Pancreas (tissue), 10 donors: ENCODE data around the gene RXYLT1. TPM values are rescaled to one million over a fixed set of nuclear protein-coding genes. Genes with fewer than 3 reads are reported as not detected.

Experiments
- ATAC-seq, 4 donors: fragments of 200-7000 bp; cut with Tn5 transposase; one replicate each; pipeline versions ENCODE4 v1.8.0 to v1.9.1; 2020; ENCODE audit warnings: mild to moderate bottlenecking in 4 of 4, moderate library complexity in 4 of 4
- DNase-seq, 6 donors: peaks; one replicate each; pipeline ENCODE4 v3.0.0-alpha.2; 2020
- FAIRE-seq: peaks from 2 replicates; lab custom pipeline; 2012; peaks lifted over from hg19 to GRCh38; lab: Jason Lieb, UNC
- H3K27ac ChIP-seq, 4 donors: fragments of 200-600 bp; sonication (generic); 1 replicate in 3 of 4; 2 replicates in 1 of 4; pipeline versions ENCODE4 v1.5.0 to v1.8.0; 2020
- H3K27me3 ChIP-seq, 4 donors: fragments of 200-600 bp; one replicate each; pipeline ENCODE4 v1.8.0; 2021
- H3K36me3 ChIP-seq, 3 donors: fragments of 200-600 bp; sonication (generic) in 1 of 3; one replicate each; pipeline versions ENCODE4 v1.5.0 to v1.8.0; 2020 to 2021
- H3K4me1 ChIP-seq, 3 donors: fragments of 200-600 bp; one replicate each; pipeline ENCODE4 v1.8.0; 2021
- H3K4me3 ChIP-seq, 4 donors: fragments of 200-600 bp; sonication (generic) in 2 of 4; one replicate each; pipeline versions ENCODE4 v1.5.0 to v1.8.0; 2020 to 2021
- H3K9me3 ChIP-seq, 4 donors: fragments of 200-600 bp; one replicate each; pipeline ENCODE4 v1.8.0; 2021
- WGBS, 2 donors: extraction: QIAGEN DNeasy Blood & Tissue Kit; methylation state at CpG; one replicate each; pipeline ENCODE4 v1.1.7; 2013; 5-methylcytosine and 5-hydroxymethylcytosine counted together
- intact Hi-C, 3 donors: fragments of 100-400 bp; cut with DNase I; formaldehyde crosslinking; loops; one replicate each; pipeline versions ENCODE4 v1.11.1 to v1.14.2; 2022
- polyA plus RNA-seq, 2 donors: library from polyadenylated mRNA; stranded (reverse); fragments of 200-250 nt; gene quantifications; one replicate each; pipeline ENCODE4 v1.2.3, GENCODE V29; 2013
- total RNA-seq, 6 donors: library from RNA; stranded (reverse); fragmentation: NEBNext Ultra II Directional in 4 of 6; extraction: Animal tissue kit (Norgen Biotek cat#: 25700) in 4 of 6; gene quantifications; one replicate each; pipeline versions ENCODE4 v1.2.1 to v1.2.4, GENCODE V29; 2021 to 2023
- TF ChIP-seq, protein P1 (sequence below), 4 donors: fragments of 200-600 bp; sonication (generic) in 3 of 4; IDR thresholded peaks; one replicate each; pipeline versions ENCODE4 v1.5.0 to v1.8.0; 2021; ENCODE audit warnings: antibody characterized with exemption in 4 of 4
- donor health status: healthy with polysubstance abuse.
- donor health status: DM: no; HTN: no; CAD: no; lungs with moderate emphysema.
- donor health status: DM: no; HTN: no; CAD: no.
- donor health status: control.
- donor health status: control.
- donor health status: Bipolar disorder and iron deficiency.
- donor health status: DM: yes; HTN: yes; CAD: no.
- donor health status: DM: no; HTN: no; CAD: no.
- donor health status: DM: no; HTN: no; CAD: no.
- donor health status: DM: yes; HTN: yes; CAD: no.

Gene RXYLT1
- total and polyA plus RNA-seq, 8 donors: 8.1 to 13.3 (median 11.9) TPM

DNA sequence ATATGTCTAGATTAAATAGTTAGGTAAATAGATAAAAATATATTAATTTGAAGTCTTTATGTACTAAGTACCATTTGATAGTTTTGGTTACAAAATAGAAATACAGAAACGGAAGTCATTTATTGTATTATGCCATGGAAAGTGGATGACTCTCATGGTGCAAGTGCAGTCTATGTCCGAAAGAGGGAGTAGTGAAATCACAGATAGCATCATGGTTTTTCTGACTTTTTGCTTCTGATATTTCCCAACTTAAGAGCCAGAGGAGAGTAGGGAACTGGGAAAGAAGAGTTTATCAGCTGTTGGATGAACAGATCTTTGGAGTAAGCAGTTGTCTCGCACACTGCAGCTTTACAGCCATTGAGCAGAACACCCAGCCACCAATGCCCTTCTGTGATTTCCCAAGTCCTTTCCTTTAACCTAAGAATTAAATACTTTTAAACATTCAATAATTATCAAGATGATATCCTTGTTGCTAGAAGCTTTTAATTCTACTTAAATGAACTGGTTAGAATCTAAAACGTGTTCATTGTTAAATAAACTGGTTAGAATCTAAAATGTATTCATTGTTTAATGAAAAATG lies 46.4 kb downstream of the RXYLT1 start:
- no peak for DNase-seq
- H3K9me3 ChIP-seq: no peaks in the 10 kb centered on the region
- peak; percentile 85 for FAIRE-seq
- H3K4me3 ChIP-seq: no peak overlapping the region
- peak; percentile 56 to 88 (median 84) for ATAC-seq
- no peak overlapping the region for H3K27ac ChIP-seq
- TF ChIP-seq, protein P1, sequence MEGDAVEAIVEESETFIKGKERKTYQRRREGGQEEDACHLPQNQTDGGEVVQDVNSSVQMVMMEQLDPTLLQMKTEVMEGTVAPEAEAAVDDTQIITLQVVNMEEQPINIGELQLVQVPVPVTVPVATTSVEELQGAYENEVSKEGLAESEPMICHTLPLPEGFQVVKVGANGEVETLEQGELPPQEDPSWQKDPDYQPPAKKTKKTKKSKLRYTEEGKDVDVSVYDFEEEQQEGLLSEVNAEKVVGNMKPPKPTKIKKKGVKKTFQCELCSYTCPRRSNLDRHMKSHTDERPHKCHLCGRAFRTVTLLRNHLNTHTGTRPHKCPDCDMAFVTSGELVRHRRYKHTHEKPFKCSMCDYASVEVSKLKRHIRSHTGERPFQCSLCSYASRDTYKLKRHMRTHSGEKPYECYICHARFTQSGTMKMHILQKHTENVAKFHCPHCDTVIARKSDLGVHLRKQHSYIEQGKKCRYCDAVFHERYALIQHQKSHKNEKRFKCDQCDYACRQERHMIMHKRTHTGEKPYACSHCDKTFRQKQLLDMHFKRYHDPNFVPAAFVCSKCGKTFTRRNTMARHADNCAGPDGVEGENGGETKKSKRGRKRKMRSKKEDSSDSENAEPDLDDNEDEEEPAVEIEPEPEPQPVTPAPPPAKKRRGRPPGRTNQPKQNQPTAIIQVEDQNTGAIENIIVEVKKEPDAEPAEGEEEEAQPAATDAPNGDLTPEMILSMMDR (IDR thresholded peaks at IDR 0.05): peak; percentile 23 to 70 (median 60)
- no peaks in the 10 kb centered on the region for H3K27me3 ChIP-seq
- H3K4me1 ChIP-seq: no peaks in the 10 kb centered on the region
- no peaks in the 10 kb centered on the region for H3K36me3 ChIP-seq
- intact Hi-C loops: loop anchor here in 2 of 3 donors (5.0 kb wide), 1 partner anchor 431 kb away; no protein-coding TSS in a partner anchor
- WGBS, 2 donors: 11% methylated on average over 4 of the region's 4 CpGs

DNA sequence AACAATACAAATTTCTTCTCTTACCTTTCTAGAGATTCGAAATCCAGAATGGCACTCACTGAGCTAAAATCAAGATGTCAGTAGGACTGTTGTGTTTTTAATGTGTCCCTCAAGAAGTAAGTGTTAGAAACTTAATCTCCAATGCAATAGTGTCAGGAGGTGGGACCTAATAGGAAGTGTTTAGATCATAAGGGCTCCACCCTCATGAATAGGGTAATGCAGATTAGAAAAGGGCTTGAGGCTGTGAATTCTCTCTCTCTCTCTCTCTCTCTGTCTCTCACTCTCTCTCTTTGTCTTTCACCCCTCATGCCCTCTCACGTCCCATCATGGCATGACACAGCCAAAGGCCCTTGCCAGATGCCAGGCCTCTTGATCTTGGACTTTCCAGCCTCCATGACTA lies 49.2 kb downstream of the RXYLT1 start:
- Histone ChIP-seq H3K4me1 (no peaks in the 10 kb centered on the region), H3K36me3 (no peaks in the 10 kb centered on the region), H3K4me3 (no peak overlapping the region), H3K27me3 (no peaks in the 10 kb centered on the region), H3K27ac (no peak overlapping the region), H3K9me3 (no peaks in the 10 kb centered on the region)
- DNase-seq (no peak), ATAC-seq (no peak), FAIRE-seq (no peak)
- WGBS, 2 donors: 88 to 94% methylated on average over 2 of the region's 2 CpGs
- intact Hi-C loops: loop anchor here in 2 of 3 donors (5.0 kb wide), 1 partner anchor 428 kb away; no protein-coding TSS in a partner anchor
- TF ChIP-seq, protein P1 (IDR thresholded peaks at IDR 0.05): no peak

DNA sequence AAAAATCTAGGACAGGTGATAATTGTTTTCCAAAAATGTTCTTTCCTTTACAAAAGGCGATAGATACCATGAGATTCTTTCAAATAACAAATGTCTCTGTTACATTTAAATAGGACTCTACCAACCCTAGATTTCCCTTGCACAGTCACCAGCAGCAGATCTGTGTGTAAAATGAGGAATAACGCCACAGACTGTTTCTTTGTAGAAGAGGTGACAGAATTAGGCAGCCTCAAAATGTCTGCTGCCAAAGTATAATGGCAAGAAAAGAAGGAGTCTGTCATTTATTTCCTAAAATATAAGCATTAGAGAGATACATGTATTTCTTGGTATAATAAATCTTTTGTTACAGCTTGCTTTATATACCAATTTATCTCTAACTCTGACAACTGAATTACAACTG lies 56.3 kb downstream of the RXYLT1 start:
- Histone ChIP-seq H3K4me3 (no peak overlapping the region), H3K27me3 (no peaks in the 10 kb centered on the region), H3K27ac (no peak overlapping the region), H3K4me1 (no peaks in the 10 kb centered on the region), H3K9me3 (no peaks in the 10 kb centered on the region), H3K36me3 (no peaks in the 10 kb centered on the region)
- FAIRE-seq: no peak
- ATAC-seq: no peak
- TF ChIP-seq, protein P1 (IDR thresholded peaks at IDR 0.05): no peak
- WGBS, 2 donors: 65 to 73% methylated on average over 2 of the region's 2 CpGs
- intact Hi-C loops: loop anchor here in 1 of 3 donors (10.0 kb wide), 1 partner anchor 349 kb away; no protein-coding TSS in a partner anchor
- no peak for DNase-seq

DNA sequence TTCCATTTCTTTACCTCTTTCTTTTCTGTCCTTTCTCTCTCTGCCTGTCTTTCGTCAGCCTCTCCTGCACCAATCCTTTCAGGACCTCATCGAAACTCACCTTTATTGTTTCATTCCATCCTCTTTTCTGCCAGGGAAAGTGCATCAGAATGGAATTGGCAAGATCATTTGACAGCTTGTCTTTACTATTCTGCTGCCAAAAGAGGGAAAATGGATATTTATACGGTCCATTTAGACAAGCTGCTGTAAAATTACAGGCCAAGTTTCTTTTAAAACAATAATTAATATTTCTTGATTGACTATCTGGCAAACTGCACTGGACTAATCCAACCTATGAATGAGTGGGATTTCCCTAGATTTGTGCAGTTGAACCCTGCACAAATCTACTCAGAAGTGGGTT lies 57.2 kb downstream of the RXYLT1 start:
- TF ChIP-seq, protein P1 (IDR thresholded peaks at IDR 0.05): no peak
- 62 to 67% methylated on average over 3 of the region's 3 CpGs for WGBS, 2 donors
- Histone ChIP-seq H3K9me3 (no peaks in the 10 kb centered on the region), H3K36me3 (no peaks in the 10 kb centered on the region), H3K4me1 (no peaks in the 10 kb centered on the region), H3K27ac (no peak overlapping the region), H3K4me3 (no peak overlapping the region), H3K27me3 (no peaks in the 10 kb centered on the region)
- FAIRE-seq (no peak), DNase-seq (no peak), ATAC-seq (no peak)
- intact Hi-C loops: loop anchor here in 1 of 3 donors (10.0 kb wide), 1 partner anchor 348 kb away; no protein-coding TSS in a partner anchor

DNA sequence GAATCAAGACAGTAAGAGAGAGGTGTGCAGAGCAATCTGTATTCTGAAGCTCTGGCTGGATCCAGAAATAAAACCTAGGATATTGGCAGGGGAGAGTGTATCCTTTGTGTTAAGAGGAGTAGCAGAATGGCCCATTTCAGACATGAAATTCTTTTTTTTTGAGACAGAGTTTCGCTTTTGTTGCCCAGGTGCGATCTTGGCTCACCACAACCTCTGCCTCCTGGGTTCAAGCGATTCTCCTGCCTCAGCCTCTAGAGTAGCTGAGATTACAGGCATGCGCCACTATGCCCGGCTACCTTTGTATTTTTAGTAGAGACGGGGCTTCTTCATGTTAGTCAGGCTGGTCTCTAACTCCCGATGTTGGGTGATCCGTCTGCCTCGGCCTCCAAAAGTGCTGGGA lies 58.7 kb downstream of the RXYLT1 start:
- Histone ChIP-seq H3K27ac (no peak overlapping the region), H3K4me3 (no peak overlapping the region), H3K27me3 (no peaks in the 10 kb centered on the region), H3K9me3 (no peaks in the 10 kb centered on the region), H3K4me1 (no peaks in the 10 kb centered on the region), H3K36me3 (no peaks in the 10 kb centered on the region)
- TF ChIP-seq, protein P1 (IDR thresholded peaks at IDR 0.05): no peak
- 83 to 91% methylated on average over 9 of the region's 9 CpGs for WGBS, 2 donors
- ATAC-seq (no peak), DNase-seq (no peak), FAIRE-seq (no peak)
- intact Hi-C loops: loop anchor here in 1 of 3 donors (10.0 kb wide), 1 partner anchor 346 kb away; no protein-coding TSS in a partner anchor
